Suprapubic skin (tissue), 3 donors: ENCODE measurements around the gene TAS2R4.

Experiments used
- EP300 ChIP-seq: sonication (generic); formaldehyde crosslinking; IDR thresholded peaks from one replicate; pipeline ENCODE4 v1.6.1; 2017; ENCODE audit warnings: antibody characterized with exemption
- POLR2A ChIP-seq, 2 donors: fragments of 450-650 bp; IDR thresholded peaks; one replicate each; pipeline ENCODE4 v1.6.1; 2017; ENCODE audit warnings: antibody characterized with exemption in 2 of 2, mild to moderate bottlenecking in 2 of 2, moderate library complexity in 2 of 2
- TF ChIP-seq, protein P1 (sequence below), 2 donors: fragments of 200-600 bp in 1 of 2; fragments of 450-650 bp in 1 of 2; sonication (generic) in 1 of 2; IDR thresholded peaks; one replicate each; pipeline ENCODE4 v1.5.1; 2016 to 2019; ENCODE audit warnings: antibody characterized with exemption in 2 of 2, mild to moderate bottlenecking in 1 of 2, moderate library complexity in 1 of 2

DNA sequence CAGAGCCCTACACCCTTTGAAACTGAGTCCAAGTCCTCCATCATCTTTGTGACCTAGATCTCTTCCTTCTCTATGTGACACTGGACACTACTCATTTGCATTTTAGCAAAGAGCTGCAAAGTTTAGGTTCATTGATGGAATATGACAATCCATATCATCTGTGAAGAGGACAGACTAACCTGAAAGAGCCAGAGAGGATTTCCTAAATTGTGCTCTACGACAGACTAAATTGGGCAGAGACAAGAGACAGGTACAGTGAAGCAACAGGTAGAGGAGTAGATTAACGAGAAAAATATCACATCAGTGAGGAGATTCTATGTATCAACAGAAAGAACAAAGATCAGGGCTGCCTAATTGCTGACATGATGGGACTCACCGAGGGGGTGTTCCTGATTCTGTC is 12.7 kb upstream of the TAS2R4 start, which contains the start of gene TAS2R3:
- TF ChIP-seq, protein P1, sequence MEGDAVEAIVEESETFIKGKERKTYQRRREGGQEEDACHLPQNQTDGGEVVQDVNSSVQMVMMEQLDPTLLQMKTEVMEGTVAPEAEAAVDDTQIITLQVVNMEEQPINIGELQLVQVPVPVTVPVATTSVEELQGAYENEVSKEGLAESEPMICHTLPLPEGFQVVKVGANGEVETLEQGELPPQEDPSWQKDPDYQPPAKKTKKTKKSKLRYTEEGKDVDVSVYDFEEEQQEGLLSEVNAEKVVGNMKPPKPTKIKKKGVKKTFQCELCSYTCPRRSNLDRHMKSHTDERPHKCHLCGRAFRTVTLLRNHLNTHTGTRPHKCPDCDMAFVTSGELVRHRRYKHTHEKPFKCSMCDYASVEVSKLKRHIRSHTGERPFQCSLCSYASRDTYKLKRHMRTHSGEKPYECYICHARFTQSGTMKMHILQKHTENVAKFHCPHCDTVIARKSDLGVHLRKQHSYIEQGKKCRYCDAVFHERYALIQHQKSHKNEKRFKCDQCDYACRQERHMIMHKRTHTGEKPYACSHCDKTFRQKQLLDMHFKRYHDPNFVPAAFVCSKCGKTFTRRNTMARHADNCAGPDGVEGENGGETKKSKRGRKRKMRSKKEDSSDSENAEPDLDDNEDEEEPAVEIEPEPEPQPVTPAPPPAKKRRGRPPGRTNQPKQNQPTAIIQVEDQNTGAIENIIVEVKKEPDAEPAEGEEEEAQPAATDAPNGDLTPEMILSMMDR (IDR thresholded peaks at IDR 0.05): no peak
- no peak for TF ChIP-seq EP300
- no peak for TF ChIP-seq POLR2A (IDR thresholded peaks at IDR 0.05)
